ENCODE measurements around the gene OPCML.

The OPCML gene

DNA sequence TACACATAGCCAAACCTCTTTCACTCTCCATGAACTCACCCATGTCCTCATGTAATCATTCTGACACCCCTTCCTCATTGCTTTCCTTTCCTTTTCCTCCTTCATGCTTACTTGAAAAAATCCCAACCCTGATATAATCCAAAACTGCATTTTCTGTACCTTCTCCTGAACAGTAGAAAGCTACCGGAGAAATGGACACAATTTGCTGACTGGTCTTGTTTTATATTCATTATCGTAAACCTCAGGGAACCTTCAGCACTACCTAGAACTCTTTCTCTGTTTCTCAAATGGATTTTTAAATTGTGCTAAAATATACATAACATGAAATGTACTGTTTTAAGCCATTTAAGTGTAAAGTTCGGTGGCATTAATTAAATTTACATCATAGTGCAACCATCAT lies 1165.0 kb downstream of the OPCML start:
- DNase-seq = no peak

DNA sequence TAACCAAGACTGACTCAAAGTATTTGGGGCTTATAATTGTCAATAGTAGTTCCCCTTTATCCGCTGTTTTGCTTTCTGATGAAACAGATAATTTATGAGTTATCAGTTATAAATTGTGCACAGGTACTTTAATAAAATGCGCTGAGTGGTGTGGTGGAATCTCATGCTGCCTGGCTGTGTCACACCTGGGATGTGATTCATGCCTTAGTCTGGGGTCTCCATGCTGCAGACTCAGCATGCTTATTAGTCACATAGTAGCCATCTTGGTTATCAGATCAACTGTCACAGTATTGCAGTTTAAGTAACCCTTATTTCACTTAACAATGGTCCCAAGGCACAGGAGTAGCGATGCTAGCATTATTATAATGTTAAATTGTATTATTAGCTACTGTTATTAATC lies 1166.7 kb downstream of the OPCML start:
- DNase-seq = no peak

Measured in activated gamma-delta T cell (primary cell).